Activated CD8-positive, alpha-beta memory T cell treated with anti-CD3 and anti-CD28 coated beads for 24 hours (primary cell): ENCODE data around the gene SLC24A3.

ENCODE experiments used
- DNase-seq: peaks from one replicate; pipeline ENCODE4 v3.0.0-alpha.2; 2020

Gene SLC24A3

GRCh38 chr20:19512886-19513677 lies 300.6 kb downstream of the SLC24A3 start:
- no peak for DNase-seq

GRCh38 chr20:19515074-19515473 lies 302.6 kb downstream of the SLC24A3 start:
- no peak for DNase-seq

- DNase-seq = no peak
These were observed 307.0 kb downstream of the SLC24A3 start for GRCh38 chr20:19519466-19519865.

DNA sequence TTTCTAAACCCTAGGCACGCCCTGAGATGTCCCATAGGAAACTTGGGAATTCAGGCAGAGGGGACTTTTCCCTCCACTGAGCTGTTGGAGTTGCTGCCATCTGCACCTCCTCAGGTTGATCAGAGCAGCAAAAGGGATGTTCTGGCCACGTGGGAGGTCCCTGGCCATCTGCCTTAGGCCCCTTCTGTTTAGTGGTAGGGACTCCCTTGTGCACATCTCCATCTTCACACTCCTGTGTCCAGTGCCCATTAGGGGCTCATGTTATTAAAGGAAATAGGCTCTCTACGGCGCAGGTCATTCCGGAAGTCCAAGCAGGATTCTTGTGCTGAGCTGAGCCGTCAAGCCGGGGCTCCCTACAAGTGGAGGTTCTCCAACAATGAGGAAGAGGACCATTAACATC lies 307.8 kb downstream of the SLC24A3 start:
- DNase-seq = no peak

GRCh38 chr20:19522071-19522801 lies 309.8 kb downstream of the SLC24A3 start:
- DNase-seq = no peak

GRCh38 chr20:19522836-19523590 lies 310.6 kb downstream of the SLC24A3 start:
- no peak for DNase-seq

GRCh38 chr20:19524691-19525090 lies 312.2 kb downstream of the SLC24A3 start:
- DNase-seq = no peak

DNA sequence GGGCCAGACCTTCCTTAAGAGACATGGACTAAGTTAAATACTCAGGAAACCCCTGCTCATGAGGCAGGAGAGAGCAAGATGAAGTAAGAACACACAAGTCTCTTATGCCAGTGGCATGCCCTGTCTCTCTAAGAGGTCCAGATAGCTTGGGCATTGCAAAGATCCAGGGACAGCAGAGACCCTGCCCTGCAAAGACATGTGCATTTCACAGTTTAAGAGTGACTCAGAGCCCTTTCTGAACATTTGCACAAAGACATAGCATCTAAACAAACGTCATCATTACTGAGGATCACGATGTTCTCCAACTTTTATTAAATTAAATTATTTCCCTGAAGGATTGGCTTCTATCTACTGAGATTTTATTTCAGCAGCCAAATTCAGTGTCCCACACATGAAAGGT lies 315.1 kb downstream of the SLC24A3 start:
- DNase-seq = no peak

DNA sequence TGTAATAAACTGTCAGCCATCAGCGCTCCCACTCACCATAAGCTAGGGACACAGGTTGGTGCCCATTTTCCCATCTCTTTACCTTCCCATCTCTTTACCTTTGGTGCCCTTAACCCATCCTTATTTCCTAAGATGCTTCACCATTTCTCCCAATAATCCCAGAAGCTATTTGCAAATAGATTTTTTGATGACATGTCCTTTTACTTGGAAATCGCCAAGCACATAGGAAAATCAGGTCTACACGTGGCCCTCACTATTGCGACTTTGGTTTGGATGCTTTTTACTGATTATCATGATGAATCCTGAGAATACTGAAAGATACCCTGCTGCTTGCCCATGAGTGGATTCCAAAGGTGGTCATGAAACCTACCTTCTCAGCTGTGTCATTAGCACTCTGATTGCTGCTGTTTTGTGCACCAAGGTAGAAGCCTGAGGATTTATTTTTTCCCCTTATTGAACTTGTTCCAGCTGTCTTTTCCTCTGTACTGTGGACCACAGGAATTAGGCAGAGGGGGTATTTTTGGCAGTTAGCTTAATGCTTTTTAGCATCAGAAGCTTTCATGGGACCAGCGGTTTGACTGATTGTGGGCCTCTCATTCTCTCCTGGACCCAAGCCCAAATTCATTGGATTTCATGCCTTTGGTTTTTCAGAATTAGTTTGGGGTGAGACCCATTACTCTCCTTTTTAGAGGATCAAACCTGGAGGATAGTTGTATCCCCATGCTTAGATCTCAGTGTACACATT lies 316.0 kb downstream of the SLC24A3 start:
- no peak for DNase-seq

DNA sequence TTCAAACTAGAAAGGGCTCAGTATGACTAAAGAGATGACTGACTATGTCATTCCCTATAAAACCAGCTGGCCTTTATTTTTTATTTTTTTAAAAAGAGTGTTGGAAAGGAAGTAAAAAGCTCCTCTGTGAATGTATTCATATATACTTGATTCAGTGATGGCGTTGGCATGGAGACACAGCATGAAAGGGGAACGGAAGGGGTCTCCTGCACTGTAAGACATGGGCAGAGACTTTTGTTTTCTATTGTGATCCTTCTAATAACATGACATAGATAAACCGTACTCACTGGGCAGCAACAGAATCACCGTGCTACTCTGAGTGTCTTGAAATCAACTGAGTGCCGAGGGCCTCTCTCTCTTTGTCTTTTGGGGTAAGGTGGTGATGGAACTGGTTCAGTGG lies 317.6 kb downstream of the SLC24A3 start:
- DNase-seq = no peak

DNA sequence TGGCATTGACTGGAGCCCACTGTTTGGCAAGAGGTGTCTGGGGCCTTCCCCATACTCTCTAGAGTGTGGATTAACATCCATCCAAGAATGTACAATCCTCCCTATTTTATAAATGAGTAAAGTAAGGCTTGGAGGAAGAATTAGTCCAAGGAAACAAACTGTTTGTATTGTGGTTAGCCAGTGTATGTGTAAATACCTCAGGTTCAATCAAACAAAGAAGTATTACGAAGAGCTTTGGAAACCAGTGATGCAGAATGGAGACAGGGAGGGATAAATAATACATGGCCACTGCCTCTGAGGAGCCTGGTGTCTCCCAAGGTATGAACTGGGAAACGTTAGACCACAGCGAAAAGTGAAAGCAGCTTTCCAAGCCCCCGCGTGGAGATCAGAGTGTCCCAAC lies 319.0 kb downstream of the SLC24A3 start:
- DNase-seq = no peak

DNA sequence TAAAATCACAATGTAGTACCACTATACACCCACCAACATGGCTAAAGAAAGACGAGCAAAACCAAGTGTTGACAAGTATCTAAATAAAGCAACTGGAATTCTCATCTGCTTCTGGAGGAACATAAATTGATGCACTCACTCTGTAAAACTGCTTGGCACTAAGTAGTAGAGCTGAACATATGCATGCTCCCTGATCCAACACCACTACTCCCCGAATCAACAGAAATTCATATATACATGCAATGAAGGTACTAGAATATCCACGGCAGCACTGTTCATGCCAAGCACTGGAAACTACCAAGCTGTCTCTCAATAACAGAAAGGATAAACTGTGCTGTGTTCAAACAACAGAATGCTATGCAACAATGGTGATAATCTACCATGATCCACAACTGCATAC lies 326.1 kb downstream of the SLC24A3 start:
- DNase-seq = no peak

- no peak for DNase-seq
These were observed 326.7 kb downstream of the SLC24A3 start for GRCh38 chr20:19539191-19539590.

DNA sequence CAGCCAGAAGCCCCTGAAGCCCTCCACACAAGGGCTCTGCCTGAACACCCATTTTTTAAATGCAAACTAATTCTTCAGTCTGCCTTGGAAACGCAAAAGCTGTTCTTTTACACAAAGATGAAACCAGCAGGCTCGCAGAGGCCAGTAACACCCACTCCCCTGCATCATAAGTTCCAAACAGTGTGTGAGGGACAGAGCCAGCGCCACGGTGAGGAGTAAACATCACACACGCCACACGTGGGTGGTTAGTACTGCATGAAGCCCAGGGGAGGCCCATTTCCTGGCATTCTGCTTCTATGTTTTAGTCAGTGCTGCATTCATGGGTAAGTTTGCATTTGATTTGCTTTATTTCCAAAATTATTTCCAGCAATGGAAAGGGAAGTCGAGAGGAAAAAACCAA lies 327.9 kb downstream of the SLC24A3 start:
- DNase-seq = no peak

GRCh38 chr20:19543101-19543500 lies 330.7 kb downstream of the SLC24A3 start:
- no peak for DNase-seq

DNA sequence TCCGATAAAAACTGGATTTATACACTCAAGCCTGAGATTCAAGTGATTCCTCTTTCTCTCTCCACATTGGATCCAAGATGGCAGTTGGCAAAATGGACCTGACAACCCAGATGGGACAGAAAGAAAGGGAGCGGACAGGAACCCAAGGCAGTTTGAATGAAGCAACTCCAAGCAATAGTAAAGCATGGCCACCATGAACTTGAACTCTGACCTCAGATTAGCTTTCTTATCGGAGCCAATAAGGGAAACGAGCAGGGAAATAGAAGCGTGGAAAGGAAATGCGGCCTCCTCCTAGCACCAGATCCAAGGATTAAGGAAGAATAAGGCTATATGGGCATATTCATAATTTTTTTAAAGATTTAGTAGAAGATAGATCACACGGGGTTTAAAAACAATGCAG lies 332.2 kb downstream of the SLC24A3 start:
- no peak for DNase-seq

- DNase-seq = no peak
These were observed 334.2 kb downstream of the SLC24A3 start for GRCh38 chr20:19546648-19547047.

GRCh38 chr20:19547547-19547946 lies 335.1 kb downstream of the SLC24A3 start:
- DNase-seq = no peak

DNA sequence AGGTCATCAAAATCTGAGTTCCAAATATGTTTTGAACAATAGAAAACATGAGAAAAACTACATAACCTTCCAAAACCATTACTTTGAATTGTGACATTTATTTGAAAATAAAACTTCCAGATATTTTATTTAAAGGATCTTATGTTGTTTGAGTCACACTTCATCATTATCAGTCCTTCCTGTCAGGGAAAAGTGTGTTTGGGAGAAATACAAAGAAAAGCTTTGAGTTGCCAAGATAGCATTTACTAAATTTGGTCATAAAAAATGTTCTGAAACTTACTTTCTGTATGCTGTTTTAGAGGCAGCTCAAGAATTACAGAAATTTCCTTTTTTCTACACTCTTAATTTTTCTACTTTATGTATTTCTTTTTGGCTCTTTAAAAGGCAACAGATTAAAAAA lies 337.5 kb downstream of the SLC24A3 start:
- no peak for DNase-seq

DNA sequence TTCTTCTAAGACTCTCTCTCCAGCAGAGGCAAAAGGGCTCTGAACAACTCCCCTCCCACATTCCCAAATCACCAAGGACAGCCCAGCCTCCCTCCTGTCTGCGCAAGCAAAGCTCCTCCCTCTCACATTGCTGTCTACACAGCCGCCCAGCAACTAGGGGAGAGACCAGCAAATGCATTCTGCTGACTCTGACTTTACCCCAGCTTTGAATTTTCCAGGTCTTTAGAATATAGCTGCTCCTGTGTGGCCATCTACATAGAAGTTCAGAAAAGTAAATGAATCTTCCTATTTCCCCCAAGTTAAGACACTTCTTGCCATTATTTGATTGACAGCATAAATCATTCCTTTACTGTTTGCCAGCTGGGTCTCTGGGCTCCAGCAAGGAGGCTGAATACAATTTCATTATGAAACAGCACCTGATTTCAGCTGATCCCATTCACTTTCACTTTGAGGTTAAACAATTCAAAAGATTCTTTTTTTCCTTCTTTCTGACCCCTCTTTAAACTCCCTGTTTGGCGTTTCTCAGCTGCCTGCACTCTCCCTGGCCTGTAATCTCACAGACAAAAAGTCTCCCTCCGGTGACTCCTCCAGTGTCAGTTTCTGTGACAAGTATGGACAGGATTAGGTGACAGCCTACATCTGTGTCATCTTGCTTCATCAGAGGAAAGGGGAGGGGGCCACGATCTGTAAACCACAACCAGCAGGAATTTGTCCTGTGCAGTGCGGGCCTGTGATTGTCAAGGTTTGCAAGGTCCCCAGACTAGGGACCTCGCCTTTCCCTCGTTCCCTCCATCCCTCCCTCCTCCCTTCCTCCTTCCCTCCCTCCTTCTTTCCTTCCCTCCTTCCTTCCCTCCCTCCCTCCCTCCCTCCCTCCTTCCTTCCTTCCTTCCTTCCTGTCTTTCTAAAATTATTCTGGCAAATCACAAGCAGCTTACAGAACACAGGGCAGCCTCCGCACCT lies 340.1 kb downstream of the SLC24A3 start:
- DNase-seq = no peak

DNA sequence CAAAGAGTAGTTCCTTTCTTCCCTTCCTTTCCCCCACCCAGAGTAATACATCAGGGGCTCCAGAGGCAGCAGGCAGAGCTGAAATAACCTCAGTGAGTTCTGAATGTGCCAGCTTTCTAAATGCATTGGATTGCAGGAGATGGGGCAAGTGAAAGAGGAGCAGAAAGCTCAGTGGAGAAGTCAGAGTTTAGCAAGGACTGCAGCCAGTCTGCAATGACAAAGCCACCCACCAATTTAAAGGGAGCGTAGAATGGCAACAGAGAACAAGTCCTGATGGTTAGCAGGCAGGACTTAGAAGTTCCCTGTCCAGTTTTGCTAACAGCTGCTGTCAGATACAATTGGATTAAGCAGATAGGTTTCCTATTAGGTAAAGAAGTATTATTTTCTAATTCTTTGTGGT lies 342.2 kb downstream of the SLC24A3 start:
- no peak for DNase-seq

GRCh38 chr20:19555726-19556125 lies 343.3 kb downstream of the SLC24A3 start:
- no peak for DNase-seq
